GM12891 (cell line): ENCODE data around the gene CELF3.

Source experiments
- PAX5 ChIP-seq: IDR thresholded peaks from 2 replicates; pipeline ENCODE4 v1.6.1; 2011; ENCODE audit warnings: low read length, moderate library complexity, mild to moderate bottlenecking; ENCODE audit not compliant: insufficient read depth, severe bottlenecking
- POLR2A ChIP-seq: IDR thresholded peaks from 2 replicates; pipeline ENCODE4 v1.6.1; 2011; ENCODE audit warnings: low read depth, low read length, control low read depth
- POLR2AphosphoS5 ChIP-seq: IDR thresholded peaks from 2 replicates; pipeline ENCODE4 v1.6.1; 2011; ENCODE audit warnings: low read depth, low read length, control low read depth
- POU2F2 ChIP-seq: IDR thresholded peaks from 2 replicates; pipeline ENCODE4 v1.6.1; 2011; ENCODE audit warnings: low read depth, mild to moderate bottlenecking, control low read depth, low read length, moderate library complexity
- TAF1 ChIP-seq: IDR thresholded peaks from 2 replicates; pipeline ENCODE4 v1.6.1; 2011; ENCODE audit warnings: low read depth, low read length, control low read depth

DNA sequence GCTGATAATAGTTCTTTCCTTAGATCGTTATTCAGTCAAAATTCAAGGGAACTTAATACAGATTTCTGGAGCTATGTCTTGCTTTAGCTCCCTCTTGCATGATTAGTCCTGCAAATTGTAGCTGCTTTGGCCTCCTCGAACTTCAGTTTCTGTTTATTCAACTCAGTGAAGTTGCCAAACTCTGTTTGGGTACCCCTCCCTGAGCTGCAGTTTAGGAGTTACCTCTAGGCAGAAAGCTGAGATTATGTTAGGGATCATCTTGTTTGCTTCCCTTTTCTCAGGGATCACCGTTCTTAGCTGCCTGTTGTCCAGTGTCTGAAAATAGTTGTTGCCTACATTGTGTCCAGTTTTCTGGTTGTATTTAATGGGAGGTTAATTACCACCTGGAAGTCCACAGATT, 61.2 kb downstream of the CELF3 start:
- TF ChIP-seq POLR2AphosphoS5 (no peak), POLR2A (no peak), POU2F2 (no peak), TAF1 (no peak), PAX5 (no peak)
